ENCODE data around the gene KRT78.
"Not testable (repeated sequence)": the region's sequence is repeated elsewhere in the genome, so short reads cannot be mapped to it uniquely, and the experiment has no call there.

KRT78 gene

GRCh38 chr12:52796429-52796794 lies 52.4 kb downstream of the KRT78 start:
- DNase-seq (ENCODE audit: low spot score), result no peak

- no peak for DNase-seq (ENCODE audit: low spot score)
Measured at GRCh38 chr12:52795694-52796428, 52.9 kb downstream of the KRT78 start, which contains the start of gene KRT3. TSS of gene KRT3 (minus strand) at chr12:52796117. CDS start at chr12:52796042, 75 bp downstream.

- not testable (repeated sequence) for DNase-seq (ENCODE audit: low spot score)
Measured at GRCh38 chr12:52795332-52795674, 53.5 kb downstream of the KRT78 start.

- peak; percentile 74 for DNase-seq (ENCODE audit: low spot score)
Measured at GRCh38 chr12:52794479-52795331, 54.1 kb downstream of the KRT78 start.

GRCh38 chr12:52792185-52793029 lies 56.4 kb downstream of the KRT78 start:
- no peak for DNase-seq (ENCODE audit: low spot score)

- no peak for DNase-seq (ENCODE audit: low spot score)
Measured at GRCh38 chr12:52791271-52792184, 57.3 kb downstream of the KRT78 start.

- DNase-seq (ENCODE audit: low spot score), result no peak
Measured at GRCh38 chr12:52790427-52791270, 58.1 kb downstream of the KRT78 start.

GRCh38 chr12:52789637-52790426 lies 59.0 kb downstream of the KRT78 start:
- peak; percentile 49 for DNase-seq (ENCODE audit: low spot score)

- no peak for DNase-seq (ENCODE audit: low spot score)
Measured at GRCh38 chr12:52788876-52789636, 59.7 kb downstream of the KRT78 start.

- no peak for DNase-seq (ENCODE audit: low spot score)
Measured at GRCh38 chr12:52788192-52788875, 60.5 kb downstream of the KRT78 start.

All from kidney tubule cell (primary cell).